Ishikawa (cell line): Measurements from ENCODE around the gene EFNA2.

Experiments
- EP300 ChIP-seq: IDR thresholded peaks from 2 replicates; pipeline ENCODE4 v1.6.1; 2012; ENCODE audit warnings: borderline replicate concordance
- FOXM1 ChIP-seq: IDR thresholded peaks from 2 replicates; pipeline ENCODE4 v1.6.1; 2012; ENCODE audit warnings: low read depth, borderline replicate concordance
- RAD21 ChIP-seq: IDR thresholded peaks from 2 replicates; pipeline ENCODE4 v1.6.1; 2012; ENCODE audit warnings: low read depth
- TEAD4 ChIP-seq: IDR thresholded peaks from 2 replicates; pipeline ENCODE4 v1.6.1; 2012
- TF ChIP-seq, protein P1 (sequence below): IDR thresholded peaks from 2 replicates; pipeline ENCODE4 v1.6.1; 2012; ENCODE audit warnings: low read depth, mild to moderate bottlenecking
- TF ChIP-seq, protein P2 (sequence below): IDR thresholded peaks from 2 replicates; pipeline ENCODE4 v1.6.1; 2012

DNA sequence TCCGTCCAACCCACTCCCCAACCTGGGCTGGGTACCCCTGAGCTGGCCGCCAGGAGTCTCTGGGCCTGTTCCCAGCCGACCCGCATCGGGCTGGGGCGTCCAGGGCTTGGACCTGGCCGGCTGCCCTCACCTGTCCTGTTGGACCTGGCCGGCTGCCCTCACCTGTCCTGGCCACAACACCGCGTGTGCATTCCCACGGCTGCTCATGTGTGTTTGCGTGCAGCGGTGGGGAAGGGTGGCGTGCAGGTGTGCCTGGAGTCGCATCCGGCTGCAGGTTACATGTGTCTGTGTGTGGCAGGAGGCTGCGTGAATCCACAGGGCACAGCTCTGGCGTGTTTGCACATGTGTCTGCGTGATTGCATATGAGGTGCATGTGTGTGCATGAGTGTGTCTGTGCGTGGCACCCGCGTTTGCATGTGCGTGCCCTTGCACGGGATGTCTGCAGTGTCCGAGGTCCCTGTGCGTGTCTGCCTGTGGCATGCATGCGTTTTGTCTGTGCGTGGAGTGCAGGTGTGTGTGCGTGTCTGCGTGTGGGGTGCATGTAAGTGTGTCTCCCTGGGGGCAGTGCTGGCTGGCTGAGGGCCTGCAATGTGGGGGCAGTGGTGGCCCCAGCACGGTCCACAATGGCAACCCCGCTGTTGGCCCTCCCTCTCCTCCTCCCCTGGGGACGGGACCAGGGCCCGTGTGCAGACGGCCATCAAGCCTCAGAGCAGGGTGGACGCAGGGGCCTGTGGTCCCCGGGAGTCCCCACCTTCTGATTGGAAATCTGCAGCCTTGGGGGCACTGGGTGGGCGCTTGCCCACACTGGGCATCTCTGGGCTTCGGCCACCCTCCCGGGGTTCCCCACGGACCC, 3.4 kb downstream of the EFNA2 start:
- TF ChIP-seq EP300 (no peak), RAD21 (no peak), TEAD4 (no peak), FOXM1 (no peak)
- TF ChIP-seq, protein P1, sequence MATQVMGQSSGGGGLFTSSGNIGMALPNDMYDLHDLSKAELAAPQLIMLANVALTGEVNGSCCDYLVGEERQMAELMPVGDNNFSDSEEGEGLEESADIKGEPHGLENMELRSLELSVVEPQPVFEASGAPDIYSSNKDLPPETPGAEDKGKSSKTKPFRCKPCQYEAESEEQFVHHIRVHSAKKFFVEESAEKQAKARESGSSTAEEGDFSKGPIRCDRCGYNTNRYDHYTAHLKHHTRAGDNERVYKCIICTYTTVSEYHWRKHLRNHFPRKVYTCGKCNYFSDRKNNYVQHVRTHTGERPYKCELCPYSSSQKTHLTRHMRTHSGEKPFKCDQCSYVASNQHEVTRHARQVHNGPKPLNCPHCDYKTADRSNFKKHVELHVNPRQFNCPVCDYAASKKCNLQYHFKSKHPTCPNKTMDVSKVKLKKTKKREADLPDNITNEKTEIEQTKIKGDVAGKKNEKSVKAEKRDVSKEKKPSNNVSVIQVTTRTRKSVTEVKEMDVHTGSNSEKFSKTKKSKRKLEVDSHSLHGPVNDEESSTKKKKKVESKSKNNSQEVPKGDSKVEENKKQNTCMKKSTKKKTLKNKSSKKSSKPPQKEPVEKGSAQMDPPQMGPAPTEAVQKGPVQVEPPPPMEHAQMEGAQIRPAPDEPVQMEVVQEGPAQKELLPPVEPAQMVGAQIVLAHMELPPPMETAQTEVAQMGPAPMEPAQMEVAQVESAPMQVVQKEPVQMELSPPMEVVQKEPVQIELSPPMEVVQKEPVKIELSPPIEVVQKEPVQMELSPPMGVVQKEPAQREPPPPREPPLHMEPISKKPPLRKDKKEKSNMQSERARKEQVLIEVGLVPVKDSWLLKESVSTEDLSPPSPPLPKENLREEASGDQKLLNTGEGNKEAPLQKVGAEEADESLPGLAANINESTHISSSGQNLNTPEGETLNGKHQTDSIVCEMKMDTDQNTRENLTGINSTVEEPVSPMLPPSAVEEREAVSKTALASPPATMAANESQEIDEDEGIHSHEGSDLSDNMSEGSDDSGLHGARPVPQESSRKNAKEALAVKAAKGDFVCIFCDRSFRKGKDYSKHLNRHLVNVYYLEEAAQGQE, result no peak
- TF ChIP-seq, protein P2, sequence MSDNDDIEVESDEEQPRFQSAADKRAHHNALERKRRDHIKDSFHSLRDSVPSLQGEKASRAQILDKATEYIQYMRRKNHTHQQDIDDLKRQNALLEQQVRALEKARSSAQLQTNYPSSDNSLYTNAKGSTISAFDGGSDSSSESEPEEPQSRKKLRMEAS, result no peak
